Measurements from ENCODE around the gene RHAG. TPM values are rescaled to one million over a fixed set of nuclear protein-coding genes. Genes with fewer than 3 reads are reported as not detected.

RHAG gene
- total RNA-seq, 1 donor from 2014 or later: not detected

GRCh38 chr6:49582529-49582928 is 54.1 kb downstream of the RHAG start:
- Mint-ChIP-seq H3K9me3 (ENCODE audit: unreplicated experiment) (no peaks in the 10 kb centered on the region), H3K27me3 (ENCODE audit: low read depth, unreplicated experiment) (no peaks in the 10 kb centered on the region), H3K27ac (ENCODE audit: unreplicated experiment) (peak overlapping the region; percentile 77), H3K4me1 (ENCODE audit: low read depth, unreplicated experiment) (peaks cover 7% of the 10 kb centered on the region), H3K4me3 (ENCODE audit: unreplicated experiment) (no peak overlapping the region), H3K36me3 (ENCODE audit: low read depth, unreplicated experiment) (no peaks in the 10 kb centered on the region)
- Histone ChIP-seq H3K9me3 (ENCODE audit: insufficient read depth, low read depth, low read length) (no peaks in the 10 kb centered on the region), H3K27me3 (ENCODE audit: insufficient read depth, low read length) (no peaks in the 10 kb centered on the region), H3K27ac (ENCODE audit: low read depth, low read length) (no peak overlapping the region), H3K4me1 (ENCODE audit: insufficient read depth, low read length) (no peaks in the 10 kb centered on the region), H3K4me3 (ENCODE audit: insufficient read depth, low read depth, low read length) (no peak overlapping the region), H3K36me3 (ENCODE audit: insufficient read depth, low read length) (no peaks in the 10 kb centered on the region), H3K9ac (ENCODE audit: low read length) (no peak overlapping the region), H2AFZ (ENCODE audit: low read depth, low read length) (no peak overlapping the region), H3K4me2 (ENCODE audit: low read length) (no peak overlapping the region), H4K20me1 (ENCODE audit: insufficient read depth, low read length) (no peaks in the 10 kb centered on the region), H3K79me2 (ENCODE audit: insufficient read depth, low read length) (no peaks in the 10 kb centered on the region)
- DNase-seq (ENCODE audit: low read depth): peak; percentile 55
- FAIRE-seq: no peak
- TF ChIP-seq, protein P1, sequence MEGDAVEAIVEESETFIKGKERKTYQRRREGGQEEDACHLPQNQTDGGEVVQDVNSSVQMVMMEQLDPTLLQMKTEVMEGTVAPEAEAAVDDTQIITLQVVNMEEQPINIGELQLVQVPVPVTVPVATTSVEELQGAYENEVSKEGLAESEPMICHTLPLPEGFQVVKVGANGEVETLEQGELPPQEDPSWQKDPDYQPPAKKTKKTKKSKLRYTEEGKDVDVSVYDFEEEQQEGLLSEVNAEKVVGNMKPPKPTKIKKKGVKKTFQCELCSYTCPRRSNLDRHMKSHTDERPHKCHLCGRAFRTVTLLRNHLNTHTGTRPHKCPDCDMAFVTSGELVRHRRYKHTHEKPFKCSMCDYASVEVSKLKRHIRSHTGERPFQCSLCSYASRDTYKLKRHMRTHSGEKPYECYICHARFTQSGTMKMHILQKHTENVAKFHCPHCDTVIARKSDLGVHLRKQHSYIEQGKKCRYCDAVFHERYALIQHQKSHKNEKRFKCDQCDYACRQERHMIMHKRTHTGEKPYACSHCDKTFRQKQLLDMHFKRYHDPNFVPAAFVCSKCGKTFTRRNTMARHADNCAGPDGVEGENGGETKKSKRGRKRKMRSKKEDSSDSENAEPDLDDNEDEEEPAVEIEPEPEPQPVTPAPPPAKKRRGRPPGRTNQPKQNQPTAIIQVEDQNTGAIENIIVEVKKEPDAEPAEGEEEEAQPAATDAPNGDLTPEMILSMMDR (IDR thresholded peaks at IDR 0.05; ENCODE audit: insufficient read depth, low read depth, low read length): no peak
- TF ChIP-seq EZH2 (IDR thresholded peaks at IDR 0.05; ENCODE audit: insufficient read depth, low read length): no peak

GRCh38 chr6:49579649-49580048 is 57.0 kb downstream of the RHAG start:
- H3K27me3 Mint-ChIP-seq (ENCODE audit: low read depth, unreplicated experiment): no peaks in the 10 kb centered on the region
- Histone ChIP-seq H3K27ac (ENCODE audit: low read depth, low read length) (no peak overlapping the region), H3K4me2 (ENCODE audit: low read length) (no peak overlapping the region), H3K36me3 (ENCODE audit: insufficient read depth, low read length) (no peaks in the 10 kb centered on the region), H2AFZ (ENCODE audit: low read depth, low read length) (no peak overlapping the region), H3K4me3 (ENCODE audit: insufficient read depth, low read depth, low read length) (no peak overlapping the region), H4K20me1 (ENCODE audit: insufficient read depth, low read length) (no peaks in the 10 kb centered on the region), H3K79me2 (ENCODE audit: insufficient read depth, low read length) (no peaks in the 10 kb centered on the region), H3K27me3 (ENCODE audit: insufficient read depth, low read length) (no peaks in the 10 kb centered on the region), H3K9ac (ENCODE audit: low read length) (no peak overlapping the region), H3K9me3 (ENCODE audit: insufficient read depth, low read depth, low read length) (no peaks in the 10 kb centered on the region), H3K4me1 (ENCODE audit: insufficient read depth, low read length) (no peaks in the 10 kb centered on the region)
- no peaks in the 10 kb centered on the region for H3K36me3 Mint-ChIP-seq (ENCODE audit: low read depth, unreplicated experiment)
- H3K27ac Mint-ChIP-seq (ENCODE audit: unreplicated experiment): no peak overlapping the region
- peaks cover 7% of the 10 kb centered on the region for H3K4me1 Mint-ChIP-seq (ENCODE audit: low read depth, unreplicated experiment)
- no peak for DNase-seq (ENCODE audit: low read depth)
- no peak overlapping the region for H3K4me3 Mint-ChIP-seq (ENCODE audit: unreplicated experiment)
- FAIRE-seq: no peak
- no peak for TF ChIP-seq EZH2 (IDR thresholded peaks at IDR 0.05; ENCODE audit: insufficient read depth, low read length)
- TF ChIP-seq, protein P1 (IDR thresholded peaks at IDR 0.05; ENCODE audit: insufficient read depth, low read depth, low read length): no peak
- H3K9me3 Mint-ChIP-seq (ENCODE audit: unreplicated experiment): no peaks in the 10 kb centered on the region

- Mint-ChIP-seq H3K9me3 (ENCODE audit: unreplicated experiment) (no peaks in the 10 kb centered on the region), H3K27ac (ENCODE audit: unreplicated experiment) (no peak overlapping the region), H3K4me3 (ENCODE audit: unreplicated experiment) (no peak overlapping the region), H3K27me3 (ENCODE audit: low read depth, unreplicated experiment) (no peaks in the 10 kb centered on the region), H3K36me3 (ENCODE audit: low read depth, unreplicated experiment) (no peaks in the 10 kb centered on the region), H3K4me1 (ENCODE audit: low read depth, unreplicated experiment) (no peaks in the 10 kb centered on the region)
- no peak for FAIRE-seq
- H3K36me3 ChIP-seq (ENCODE audit: insufficient read depth, low read length): no peaks in the 10 kb centered on the region
- no peak overlapping the region for H2AFZ ChIP-seq (ENCODE audit: low read depth, low read length)
- no peaks in the 10 kb centered on the region for H4K20me1 ChIP-seq (ENCODE audit: insufficient read depth, low read length)
- DNase-seq (ENCODE audit: low read depth): no peak
- no peaks in the 10 kb centered on the region for H3K9me3 ChIP-seq (ENCODE audit: insufficient read depth, low read depth, low read length)
- no peak overlapping the region for H3K9ac ChIP-seq (ENCODE audit: low read length)
- no peak overlapping the region for H3K27ac ChIP-seq (ENCODE audit: low read depth, low read length)
- H3K27me3 ChIP-seq (ENCODE audit: insufficient read depth, low read length): no peaks in the 10 kb centered on the region
- no peak for TF ChIP-seq EZH2 (IDR thresholded peaks at IDR 0.05; ENCODE audit: insufficient read depth, low read length)
- TF ChIP-seq, protein P1 (IDR thresholded peaks at IDR 0.05; ENCODE audit: insufficient read depth, low read depth, low read length): no peak
- H3K4me3 ChIP-seq (ENCODE audit: insufficient read depth, low read depth, low read length): no peak overlapping the region
- H3K79me2 ChIP-seq (ENCODE audit: insufficient read depth, low read length): no peaks in the 10 kb centered on the region
- no peaks in the 10 kb centered on the region for H3K4me1 ChIP-seq (ENCODE audit: insufficient read depth, low read length)
- H3K4me2 ChIP-seq (ENCODE audit: low read length): no peak overlapping the region
These were observed 60.0 kb downstream of the RHAG start for GRCh38 chr6:49576618-49577017.
